Esophagus squamous epithelium (tissue), 4 donors: ENCODE measurements around the gene HM13.

Source experiments
- CTCF ChIP-seq, 6 experiments: fragments of 450-650 bp in 4 of 6; fragments of 200-600 bp in 2 of 6; sonication (generic) in 2 of 6; IDR thresholded peaks; one replicate each; pipeline ENCODE4 v1.5.1; 2016 to 2019; ENCODE audit warnings: antibody characterized with exemption in 6 of 6, mild to moderate bottlenecking in 4 of 6, moderate library complexity in 4 of 6
- POLR2A ChIP-seq, 4 donors: fragments of 450-650 bp; IDR thresholded peaks; one replicate each; pipeline ENCODE4 v1.6.1; 2017; ENCODE audit warnings: antibody characterized with exemption in 4 of 4, mild to moderate bottlenecking in 4 of 4, moderate library complexity in 3 of 4

GRCh38 chr20:31500527-31500926, 13.7 kb upstream of the HM13 start:
- no peak for TF ChIP-seq CTCF (IDR thresholded peaks at IDR 0.05)
- no peak for TF ChIP-seq POLR2A (IDR thresholded peaks at IDR 0.05)
